Progenitor cell of endocrine pancreas (in vitro differentiated cells): ENCODE results near the gene DNAJC11. TPM values are rescaled to one million over a fixed set of nuclear protein-coding genes. Genes with fewer than 3 reads are reported as not detected.

Source experiments
- DNase-seq: peaks from one replicate; pipeline ENCODE4 v3.0.0; 2021; ENCODE audit warnings: low spot score; ENCODE audit not compliant: unreplicated experiment
- H3K27ac Mint-ChIP-seq: 2 replicates; pipeline ENCODE4 v1.8.0; 2021; ENCODE audit warnings: mild to moderate bottlenecking, moderate library complexity, mixed read lengths
- H3K27me3 Mint-ChIP-seq: 2 replicates; pipeline ENCODE4 v1.8.0; 2021; ENCODE audit warnings: mixed read lengths
- H3K36me3 Mint-ChIP-seq: 2 replicates; pipeline ENCODE4 v1.8.0; 2022; ENCODE audit warnings: mixed read lengths; ENCODE audit not compliant: insufficient read depth
- H3K4me1 Mint-ChIP-seq: 2 replicates; pipeline ENCODE4 v1.8.0; 2021; ENCODE audit warnings: low read depth, mixed read lengths
- H3K4me3 Mint-ChIP-seq: 2 replicates; pipeline ENCODE4 v1.8.0; 2021; ENCODE audit warnings: low read depth, mild to moderate bottlenecking, moderate library complexity, mixed read lengths
- H3K9me3 Mint-ChIP-seq: 2 replicates; pipeline ENCODE4 v1.8.0; 2021; ENCODE audit warnings: low read depth, mixed read lengths
- CTCF ChIP-seq: fragments of 200-600 bp; sonication (generic); IDR thresholded peaks from one replicate; pipeline ENCODE4 v1.5.0; 2021; ENCODE audit warnings: antibody characterized with exemption, mild to moderate bottlenecking; ENCODE audit not compliant: unreplicated experiment
- total RNA-seq: library from RNA; stranded (reverse); gene quantifications from 2 replicates; pipeline ENCODE4 v1.2.1, GENCODE V29; 2021

Gene DNAJC11
- total RNA-seq, 1 donor from 2014 or later = 65.8 TPM

GRCh38 chr1:6628971-6629479 is 72.6 kb downstream of the DNAJC11 start:
- no peaks in the 10 kb centered on the region for H3K9me3 Mint-ChIP-seq
- DNase-seq = no peak
- peak overlapping the region; percentile 62 for H3K27ac Mint-ChIP-seq
- H3K27me3 Mint-ChIP-seq = no peaks in the 10 kb centered on the region
- peaks cover 12% of the 10 kb centered on the region for H3K4me1 Mint-ChIP-seq
- TF ChIP-seq CTCF = no peak
- H3K4me3 Mint-ChIP-seq = no peak overlapping the region
- peaks cover 13% of the 10 kb centered on the region for H3K36me3 Mint-ChIP-seq

- Mint-ChIP-seq H3K36me3 (peaks cover 15% of the 10 kb centered on the region), H3K4me3 (peak overlapping the region; percentile 51)
Measured at GRCh38 chr1:6627841-6628545, 73.6 kb downstream of the DNAJC11 start.

GRCh38 chr1:6627031-6627430 is 74.6 kb downstream of the DNAJC11 start:
- Mint-ChIP-seq H3K27me3 (no peaks in the 10 kb centered on the region), H3K9me3 (no peaks in the 10 kb centered on the region), H3K27ac (no peak overlapping the region), H3K4me3 (peak overlapping the region; percentile 87), H3K4me1 (peaks cover 12% of the 10 kb centered on the region), H3K36me3 (peaks cover 17% of the 10 kb centered on the region)
- DNase-seq = no peak
- TF ChIP-seq CTCF = no peak

More at GRCh38 chr1:6627841-6628545, 73.6 kb downstream of the DNAJC11 start:
- Mint-ChIP-seq H3K4me1 (peaks cover 12% of the 10 kb centered on the region), H3K27ac (peak overlapping the region; percentile 54), H3K27me3 (no peaks in the 10 kb centered on the region), H3K9me3 (no peaks in the 10 kb centered on the region)
- no peak for TF ChIP-seq CTCF
- no peak for DNase-seq

- no peak for TF ChIP-seq CTCF
- DNase-seq = no peak
- H3K4me3 Mint-ChIP-seq = peak overlapping the region; percentile 87
- H3K36me3 Mint-ChIP-seq = peaks cover 21% of the 10 kb centered on the region
- H3K27ac Mint-ChIP-seq = peak overlapping the region; percentile 92
- no peaks in the 10 kb centered on the region for H3K27me3 Mint-ChIP-seq
- no peaks in the 10 kb centered on the region for H3K9me3 Mint-ChIP-seq
- H3K4me1 Mint-ChIP-seq = peaks cover 12% of the 10 kb centered on the region
Measured at GRCh38 chr1:6625584-6626149, 75.9 kb downstream of the DNAJC11 start.

- Mint-ChIP-seq H3K4me3 (peak within 1 kb of the TSS; percentile 87), H3K4me1 (peaks cover 12% of the 10 kb centered on the region), H3K36me3 (peaks cover 26% of the 10 kb centered on the region), H3K27ac (peak within 1 kb of the TSS; percentile 96), H3K27me3 (no peaks in the 10 kb centered on the region), H3K9me3 (no peaks in the 10 kb centered on the region)
- peak; percentile 77 for DNase-seq
- peak; percentile 52 for TF ChIP-seq CTCF
Measured at GRCh38 chr1:6624710-6625583, 76.7 kb downstream of the DNAJC11 start, which contains the start of gene THAP3. Gene THAP3, plus strand, starts transcription at chr1:6624868. Its CDS starts 351 bp downstream, at chr1:6625219.
